Measurements from ENCODE around the gene ZSWIM8. TPM values are rescaled to one million over a fixed set of nuclear protein-coding genes. Genes with fewer than 3 reads are reported as not detected.

ZSWIM8 gene
- total and polyA plus RNA-seq, 2 donors (not counting 3 experiments of a cell fraction or from before 2014, with no cell fraction given): 111 to 230 TPM

DNA sequence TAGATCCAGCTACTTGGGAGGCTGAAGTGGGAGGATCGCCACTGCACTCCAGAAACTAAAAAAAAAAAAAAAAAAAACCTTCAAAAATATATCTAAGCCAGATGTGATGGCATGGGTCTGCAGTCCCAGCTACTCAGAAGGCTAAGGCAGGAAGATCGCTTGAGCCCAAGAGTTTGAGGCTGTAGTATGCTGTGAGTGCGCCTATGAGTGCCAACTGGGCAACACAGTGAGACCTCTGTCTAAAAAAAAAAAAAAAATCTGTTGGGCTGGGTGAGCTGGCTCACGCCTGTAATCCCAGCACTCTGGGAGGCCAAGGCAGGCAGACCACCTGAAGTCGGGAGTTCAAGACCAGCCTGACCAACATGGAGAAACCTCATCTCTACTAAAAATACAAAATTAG, 6.4 kb upstream of the ZSWIM8 start:
- TF ChIP-seq GATA2 (IDR thresholded peaks at IDR 0.05; ENCODE audit: insufficient read depth, insufficient read length, low read depth, low read length) (no peak), MYC (IDR thresholded peaks at IDR 0.05; ENCODE audit: low read depth, low read length) (no peak)
- TF ChIP-seq, protein P1, sequence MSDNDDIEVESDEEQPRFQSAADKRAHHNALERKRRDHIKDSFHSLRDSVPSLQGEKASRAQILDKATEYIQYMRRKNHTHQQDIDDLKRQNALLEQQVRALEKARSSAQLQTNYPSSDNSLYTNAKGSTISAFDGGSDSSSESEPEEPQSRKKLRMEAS (IDR thresholded peaks at IDR 0.05; ENCODE audit: insufficient read depth, insufficient read length): no peak
- Histone ChIP-seq H3K9me3 (replicated peaks; ENCODE audit: control insufficient read depth, insufficient read depth, low read length) (no peaks in the 10 kb centered on the region), H3K4me3 (replicated peaks in 1 of 3; ENCODE audit: insufficient read depth in 1 of 3, low read depth in 1 of 3, low read length in 3 of 3) (no peak overlapping the region), H3K27ac (ENCODE audit: insufficient read depth, low read depth, low read length) (no peak overlapping the region), H3K9ac (replicated peaks; ENCODE audit: extremely low read depth, insufficient read depth, low read length) (no peak overlapping the region), H3K36me3 (ENCODE audit: control insufficient read depth in 2 of 2, extremely low read depth in 1 of 2, insufficient read depth in 2 of 2, low read length in 2 of 2) (peaks cover 4 to 5% of the 10 kb centered on the region in 2 experiments), H3K4me2 (ENCODE audit: insufficient read depth, low read length) (no peak overlapping the region), H3K27me3 (ENCODE audit: control insufficient read depth in 2 of 2, insufficient read depth in 2 of 2, low read length in 2 of 2) (no peaks in the 10 kb centered on the region), H3K4me1 (ENCODE audit: control insufficient read depth, extremely low read depth, insufficient read depth, low read length) (peaks cover 26% of the 10 kb centered on the region), H3K9me1 (replicated peaks; ENCODE audit: control insufficient read depth, extremely low read depth, insufficient read depth, low read length) (no peaks in the 10 kb centered on the region), H4K20me1 (replicated peaks; ENCODE audit: control insufficient read depth, extremely low read depth, insufficient read depth, low read length) (no peaks in the 10 kb centered on the region), H3K79me2 (ENCODE audit: control insufficient read depth, insufficient read depth, low read length) (peaks cover 61% of the 10 kb centered on the region), H2AFZ (ENCODE audit: low read depth, low read length) (no peak overlapping the region)
- FAIRE-seq (no peak), DNase-seq (ENCODE audit: low read depth, low spot score) (no peak)
- POLR2A ChIA-PET: no interaction called here
- no TSS peak for BruUV-seq (replicated peaks)
- dilution Hi-C loops (cut with MboI; ENCODE audit: extremely low pct_ligation_motif_present, low sequenced_read_pairs) (no loop called here), intact Hi-C loops (cut with micrococcal nuclease) (no loop called here)
- CTCF ChIA-PET: interaction anchor here (8.3 kb wide), 1 partner anchor 100 kb away, joined by 69 read pairs; no protein-coding TSS in a partner anchor

DNA sequence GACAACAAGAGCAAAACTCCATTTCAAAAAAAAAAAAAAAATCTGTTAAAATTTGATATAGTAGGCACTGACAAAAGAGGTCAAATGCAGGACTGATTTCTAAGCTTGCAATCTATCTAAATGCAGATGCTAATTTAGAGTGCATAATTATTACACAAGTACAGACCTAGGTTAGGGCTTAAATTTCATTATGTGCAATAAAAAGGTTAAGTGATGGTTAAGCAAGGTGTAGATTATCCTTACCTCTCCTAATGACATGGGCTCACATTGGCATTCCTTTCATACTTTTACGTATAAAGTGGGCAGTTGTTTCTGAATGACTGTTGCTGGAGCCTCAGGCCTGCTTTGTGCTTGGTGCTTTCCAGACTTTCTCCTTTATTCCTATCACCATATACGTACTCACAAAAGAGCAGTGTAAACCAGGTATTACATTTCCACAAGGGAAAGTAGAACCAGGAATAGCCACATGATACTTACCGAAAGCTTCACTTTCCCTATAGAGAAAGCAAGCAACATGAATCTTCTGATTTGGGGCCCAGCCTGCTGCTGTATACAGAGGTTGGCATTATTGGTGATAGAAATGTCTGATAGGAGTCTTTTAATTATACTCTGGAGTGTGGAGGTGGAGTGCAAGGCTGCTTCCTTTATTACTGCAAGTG, 5.7 kb upstream of the ZSWIM8 start:
- CTCF ChIA-PET: interaction anchor here (0.7 to 8.3 kb wide), 2 partner anchors 11 to 99 kb away, joined by 3 to 69 read pairs; no protein-coding TSS in a partner anchor
- DNase-seq (ENCODE audit: low read depth, low spot score) (no peak), FAIRE-seq (no peak)
- BruUV-seq (replicated peaks): no TSS peak
- Histone ChIP-seq H2AFZ (ENCODE audit: low read depth, low read length) (no peak overlapping the region), H3K4me2 (ENCODE audit: insufficient read depth, low read length) (no peak overlapping the region), H3K9ac (replicated peaks; ENCODE audit: extremely low read depth, insufficient read depth, low read length) (no peak overlapping the region), H3K27me3 (ENCODE audit: control insufficient read depth in 2 of 2, insufficient read depth in 2 of 2, low read length in 2 of 2) (no peaks in the 10 kb centered on the region), H3K27ac (ENCODE audit: insufficient read depth, low read depth, low read length) (no peak overlapping the region), H3K4me1 (ENCODE audit: control insufficient read depth, extremely low read depth, insufficient read depth, low read length) (peaks cover 25% of the 10 kb centered on the region), H3K79me2 (ENCODE audit: control insufficient read depth, insufficient read depth, low read length) (peaks cover 57% of the 10 kb centered on the region), H4K20me1 (replicated peaks; ENCODE audit: control insufficient read depth, extremely low read depth, insufficient read depth, low read length) (no peaks in the 10 kb centered on the region), H3K36me3 (ENCODE audit: control insufficient read depth in 2 of 2, extremely low read depth in 1 of 2, insufficient read depth in 2 of 2, low read length in 2 of 2) (peaks cover 4 to 5% of the 10 kb centered on the region in 2 experiments), H3K4me3 (replicated peaks in 1 of 3; ENCODE audit: insufficient read depth in 1 of 3, low read depth in 1 of 3, low read length in 3 of 3) (no peak overlapping the region), H3K9me3 (replicated peaks; ENCODE audit: control insufficient read depth, insufficient read depth, low read length) (no peaks in the 10 kb centered on the region), H3K9me1 (replicated peaks; ENCODE audit: control insufficient read depth, extremely low read depth, insufficient read depth, low read length) (no peaks in the 10 kb centered on the region)
- intact Hi-C loops (cut with micrococcal nuclease) (no loop called here), dilution Hi-C loops (cut with MboI; ENCODE audit: extremely low pct_ligation_motif_present, low sequenced_read_pairs) (no loop called here)
- POLR2A ChIA-PET: no interaction called here
- TF ChIP-seq POLR2AphosphoS5 (IDR thresholded peaks at IDR 0.05; ENCODE audit: insufficient read depth, low read depth, low read length) (no peak), MYC (IDR thresholded peaks at IDR 0.05; ENCODE audit: low read depth, low read length) (no peak)
- TF ChIP-seq, protein P1 (IDR thresholded peaks at IDR 0.05; ENCODE audit: insufficient read depth, insufficient read length): no peak
